Hepatocyte (in vitro differentiated cells): ENCODE data around the gene EIF4G3. TPM values are rescaled to one million over a fixed set of nuclear protein-coding genes. Genes with fewer than 3 reads are reported as not detected.

Source experiments
- DNase-seq: peaks from one replicate; pipeline ENCODE4 v3.0.0-alpha.2; 2016; ENCODE audit warnings: low spot score
- H2AFZ ChIP-seq: fragments of 200-600 bp; sonication (generic); 2 replicates; pipeline ENCODE4 v1.6.0; 2016; ENCODE audit warnings: antibody characterized with exemption, mild to moderate bottlenecking
- H3K27ac ChIP-seq: fragments of 200-600 bp; sonication (generic); 2 replicates; pipeline ENCODE4 v1.5.1; 2016; ENCODE audit warnings: mild to moderate bottlenecking
- H3K27me3 ChIP-seq: fragments of 200-600 bp; sonication (generic); 2 replicates; pipeline ENCODE4 v1.6.1; 2016
- H3K36me3 ChIP-seq: fragments of 200-600 bp; sonication (generic); replicated peaks from 2 replicates; pipeline ENCODE4 v1.5.1; 2016; ENCODE audit warnings: low read depth; ENCODE audit not compliant: insufficient read depth
- H3K4me1 ChIP-seq: fragments of 200-600 bp; sonication (generic); 2 replicates; pipeline ENCODE4 v1.5.1; 2016; ENCODE audit warnings: mild to moderate bottlenecking, moderate library complexity; ENCODE audit not compliant: insufficient read depth
- H3K4me2 ChIP-seq: fragments of 200-600 bp; sonication (generic); 2 replicates; pipeline ENCODE4 v1.6.0; 2016
- H3K4me3 ChIP-seq: fragments of 200-600 bp; sonication (generic); 2 replicates; pipeline ENCODE4 v1.5.1; 2016; ENCODE audit warnings: mild to moderate bottlenecking
- H3K79me2 ChIP-seq: fragments of 200-600 bp; sonication (generic); 2 replicates; pipeline ENCODE4 v1.6.0; 2017; ENCODE audit warnings: mild to moderate bottlenecking
- H3K9me2 ChIP-seq: fragments of 200-600 bp; sonication (generic); replicated peaks from 2 replicates; pipeline ENCODE4 v1.6.0; 2017; ENCODE audit warnings: mild to moderate bottlenecking; ENCODE audit not compliant: insufficient read depth
- H3K9me3 ChIP-seq: fragments of 200-600 bp; sonication (generic); 2 replicates; pipeline ENCODE4 v1.5.1; 2016; ENCODE audit warnings: low read depth, mild to moderate bottlenecking
- H4K20me1 ChIP-seq: fragments of 200-600 bp; sonication (generic); 2 replicates; pipeline ENCODE4 v1.6.0; 2016; ENCODE audit warnings: mild to moderate bottlenecking; ENCODE audit not compliant: insufficient read depth, poor library complexity, severe bottlenecking
- CTCF ChIP-seq: fragments of 200-600 bp; sonication (generic); IDR thresholded peaks from 2 replicates; pipeline ENCODE4 v1.5.1; 2016; ENCODE audit warnings: antibody characterized with exemption, mild to moderate bottlenecking; ENCODE audit not compliant: poor library complexity
- EZH2 ChIP-seq: fragments of 200-600 bp; sonication (generic); IDR thresholded peaks from 2 replicates; pipeline ENCODE4 v1.6.1; 2016; ENCODE audit warnings: antibody characterized with exemption, mild to moderate bottlenecking, borderline replicate concordance
- EZH2phosphoT487 ChIP-seq: fragments of 200-600 bp; sonication (generic); IDR thresholded peaks from one replicate; pipeline ENCODE4 v1.6.1; 2018; ENCODE audit warnings: antibody characterized with exemption, mild to moderate bottlenecking, low read depth, moderate library complexity; ENCODE audit not compliant: unreplicated experiment, severe bottlenecking
- WGBS: methylation state at CpG from one replicate; pipeline ENCODE4 v1.1.6; 2016; ENCODE audit warnings: low lambda C conversion rate; ENCODE audit errors: missing lambda C conversion rate; 5-methylcytosine and 5-hydroxymethylcytosine counted together
- polyA plus RNA-seq: library from polyadenylated mRNA; unstranded; fragments of >200 nt; fragmentation: Nextera tagmentation; extraction: Ambion mirVana; gene quantifications from 2 replicates; pipeline ENCODE4 v1.2.1, GENCODE V29; 2016
- total RNA-seq: library from RNA; depleted of rRNA; stranded (reverse); fragments of >200 nt; gene quantifications from 2 replicates; pipeline ENCODE4 v1.2.3, GENCODE V29; 2014

Gene EIF4G3
- total and polyA plus RNA-seq, 2 experiments from 2014 or later, result 33.4 to 42.2 TPM

GRCh38 chr1:21021311-21021710, 155.4 kb downstream of the EIF4G3 start:
- Histone ChIP-seq H2AFZ (no peak overlapping the region), H3K79me2 (peaks cover 64% of the 10 kb centered on the region), H3K9me3 (no peaks in the 10 kb centered on the region), H3K9me2 (no peaks in the 10 kb centered on the region), H3K27ac (peak overlapping the region; percentile 82), H3K4me3 (no peak overlapping the region), H3K4me1 (peaks cover 21% of the 10 kb centered on the region), H3K4me2 (no peak overlapping the region), H4K20me1 (no peaks in the 10 kb centered on the region), H3K36me3 (no peaks in the 10 kb centered on the region), H3K27me3 (no peaks in the 10 kb centered on the region)
- TF ChIP-seq CTCF (no peak), EZH2 (no peak), EZH2phosphoT487 (no peak)
- WGBS, result 84% methylated on average over 4 of the region's 4 CpGs
- DNase-seq, result no peak

GRCh38 chr1:21020151-21020550, 156.5 kb downstream of the EIF4G3 start:
- H3K27ac ChIP-seq, result no peak overlapping the region
- no peaks in the 10 kb centered on the region for H4K20me1 ChIP-seq
- WGBS, result 98% methylated on average over 3 of the region's 3 CpGs
- no peaks in the 10 kb centered on the region for H3K9me3 ChIP-seq
- H3K4me2 ChIP-seq, result no peak overlapping the region
- no peak overlapping the region for H3K4me3 ChIP-seq
- no peak for TF ChIP-seq CTCF
- no peak for TF ChIP-seq EZH2
- H3K79me2 ChIP-seq, result peaks cover 64% of the 10 kb centered on the region
- DNase-seq, result no peak
- no peaks in the 10 kb centered on the region for H3K36me3 ChIP-seq
- peaks cover 18% of the 10 kb centered on the region for H3K4me1 ChIP-seq
- H3K27me3 ChIP-seq, result no peaks in the 10 kb centered on the region
- no peak overlapping the region for H2AFZ ChIP-seq
- no peaks in the 10 kb centered on the region for H3K9me2 ChIP-seq

GRCh38 chr1:21018673-21019072, 158.0 kb downstream of the EIF4G3 start:
- TF ChIP-seq EZH2phosphoT487 (no peak), CTCF (no peak), EZH2 (no peak)
- H3K9me3 ChIP-seq, result no peaks in the 10 kb centered on the region

GRCh38 chr1:21013510-21013909, 163.2 kb downstream of the EIF4G3 start:
- Histone ChIP-seq H3K4me2 (peak overlapping the region; percentile 32), H3K36me3 (no peaks in the 10 kb centered on the region), H3K4me3 (no peak overlapping the region), H2AFZ (no peak overlapping the region), H3K79me2 (peaks cover 83% of the 10 kb centered on the region), H4K20me1 (no peaks in the 10 kb centered on the region), H3K4me1 (peaks cover 2% of the 10 kb centered on the region), H3K9me3 (no peaks in the 10 kb centered on the region), H3K9me2 (no peaks in the 10 kb centered on the region), H3K27ac (peak overlapping the region; percentile 23), H3K27me3 (no peaks in the 10 kb centered on the region)
- DNase-seq, result no peak
- TF ChIP-seq EZH2, result no peak
- TF ChIP-seq EZH2phosphoT487, result no peak
- no peak for TF ChIP-seq CTCF
- WGBS, result 74% methylated on average over 3 of the region's 3 CpGs

More at GRCh38 chr1:21018673-21019072, 158.0 kb downstream of the EIF4G3 start:
- Histone ChIP-seq H3K4me2 (no peak overlapping the region), H3K27me3 (no peaks in the 10 kb centered on the region), H4K20me1 (no peaks in the 10 kb centered on the region), H3K9me2 (no peaks in the 10 kb centered on the region), H2AFZ (no peak overlapping the region), H3K27ac (no peak overlapping the region), H3K4me1 (peaks cover 14% of the 10 kb centered on the region), H3K36me3 (no peaks in the 10 kb centered on the region), H3K4me3 (no peak overlapping the region), H3K79me2 (peaks cover 75% of the 10 kb centered on the region)
- DNase-seq, result no peak
